GM19099 (cell line): ENCODE data around the gene GALNT14.

Source experiments
- POLR2A ChIP-seq: IDR thresholded peaks from 3 replicates; pipeline ENCODE4 v1.6.1; 2011; ENCODE audit warnings: low read depth; ENCODE audit not compliant: insufficient read length; ENCODE audit errors: extremely low read depth

Gene GALNT14

DNA sequence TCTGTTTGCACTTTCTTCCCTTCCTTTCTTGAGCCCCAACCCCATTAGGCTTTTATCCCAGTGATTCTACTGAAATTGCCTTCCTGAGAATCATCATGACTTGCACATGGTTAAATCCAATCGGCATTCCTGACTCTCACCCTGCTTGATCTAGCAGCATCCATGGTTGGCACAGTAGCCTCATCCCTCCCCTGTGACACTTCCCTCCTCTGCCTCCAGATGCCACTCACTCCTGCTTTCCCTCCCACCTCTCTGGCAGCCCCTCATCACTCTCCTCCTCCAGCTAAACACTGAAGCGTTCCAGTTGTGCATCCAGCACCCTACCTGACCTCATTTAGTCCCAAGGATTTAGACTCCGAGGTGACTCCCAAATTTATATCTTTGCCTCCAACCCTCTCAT, 114.7 kb downstream of the GALNT14 start:
- TF ChIP-seq POLR2A: no peak

DNA sequence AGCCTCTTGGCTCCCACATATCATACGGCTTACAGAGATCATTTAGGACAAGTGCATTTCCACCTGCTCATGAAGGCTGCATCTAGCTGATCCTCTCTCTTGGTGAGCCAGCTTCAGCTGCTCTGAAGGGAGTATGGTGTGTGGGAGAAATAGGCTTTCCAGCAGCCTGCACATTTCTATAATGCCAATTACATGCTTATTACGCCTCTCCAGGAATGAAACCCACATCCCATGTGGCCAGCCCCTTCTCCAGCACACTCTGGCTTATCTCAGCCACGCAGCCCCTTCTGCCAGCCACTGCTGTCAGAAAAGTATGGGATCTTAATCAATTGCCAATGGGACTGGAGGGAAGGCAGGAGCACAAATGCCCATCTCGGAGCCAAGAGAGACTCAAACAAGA, 117.5 kb downstream of the GALNT14 start:
- no peak for TF ChIP-seq POLR2A

DNA sequence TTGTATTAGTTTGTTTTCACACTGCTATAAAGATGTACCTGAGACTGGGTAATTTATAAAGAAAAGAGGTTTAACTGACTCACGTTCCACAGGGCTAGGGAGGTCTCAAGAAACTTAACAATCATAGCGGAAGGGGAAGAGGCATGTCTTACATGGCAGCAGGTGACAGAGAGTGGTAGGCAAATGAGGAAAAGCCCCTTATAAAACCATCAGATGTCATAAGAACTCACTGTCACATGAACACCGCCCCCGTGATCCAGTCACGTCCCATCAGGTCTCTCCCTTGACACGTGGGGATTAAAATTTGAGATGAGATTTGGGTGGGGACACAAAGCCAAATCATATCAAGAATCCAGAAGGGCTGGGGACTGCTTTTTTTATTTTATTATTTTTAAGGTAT, 120.0 kb downstream of the GALNT14 start:
- TF ChIP-seq POLR2A: no peak

DNA sequence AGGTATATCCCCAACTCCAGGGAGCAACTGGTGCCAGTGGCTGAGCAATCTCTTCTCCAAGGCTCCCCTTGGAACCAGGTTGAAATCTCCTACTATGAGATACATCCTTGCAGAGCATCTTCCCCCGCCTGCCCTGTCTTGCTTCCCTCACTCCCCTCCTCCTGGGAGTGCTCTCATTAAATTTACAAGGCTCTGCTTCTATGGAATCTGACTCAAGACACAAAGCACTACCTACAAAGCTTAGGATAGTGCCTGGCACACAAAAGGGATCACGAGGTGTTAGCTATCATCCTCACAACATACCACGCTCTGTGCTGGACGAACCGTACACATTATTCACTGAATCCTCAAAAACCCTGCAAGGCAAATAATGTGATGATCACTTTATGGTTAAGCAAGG, 121.6 kb downstream of the GALNT14 start:
- no peak for TF ChIP-seq POLR2A

DNA sequence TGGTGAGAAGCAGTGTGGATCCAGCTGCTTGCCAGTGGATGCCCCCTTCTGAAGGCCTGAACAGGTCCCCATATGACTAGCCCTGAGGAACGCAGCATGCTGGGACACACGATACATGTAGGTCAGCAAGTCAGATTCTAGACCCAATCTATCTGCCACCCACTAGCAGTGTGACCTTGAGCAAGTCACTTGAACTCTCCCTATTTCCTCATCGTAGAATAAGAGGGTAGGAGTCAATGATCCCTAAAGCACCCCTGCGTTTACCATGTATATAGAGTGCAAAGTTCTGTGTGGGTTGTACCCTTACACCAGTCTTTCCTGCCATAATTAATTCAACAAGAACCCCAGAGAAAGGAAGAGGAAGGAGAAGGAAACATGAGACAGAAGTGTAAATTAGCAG, 123.7 kb downstream of the GALNT14 start:
- TF ChIP-seq POLR2A: no peak

DNA sequence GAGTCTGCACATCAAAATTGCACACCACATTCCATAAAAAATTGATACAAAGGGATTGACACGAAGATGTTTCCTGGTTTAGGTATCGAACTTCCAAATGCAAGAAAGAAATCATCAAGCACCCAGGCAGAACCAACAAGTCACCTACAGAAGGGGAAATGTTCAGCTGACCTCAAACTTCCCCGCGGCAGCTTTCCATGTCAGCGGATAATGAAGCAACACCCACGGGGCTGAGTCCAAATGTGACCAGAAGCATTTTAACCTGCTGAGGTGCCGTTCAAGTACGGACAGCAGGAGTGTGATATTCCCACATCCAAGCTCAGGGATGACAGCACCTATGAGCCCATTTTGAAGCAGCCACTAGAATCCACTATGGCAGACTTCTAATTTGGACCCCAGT, 124.9 kb downstream of the GALNT14 start:
- no peak for TF ChIP-seq POLR2A

GRCh38 chr2:31012406-31012805, 125.8 kb downstream of the GALNT14 start:
- TF ChIP-seq POLR2A: no peak

DNA sequence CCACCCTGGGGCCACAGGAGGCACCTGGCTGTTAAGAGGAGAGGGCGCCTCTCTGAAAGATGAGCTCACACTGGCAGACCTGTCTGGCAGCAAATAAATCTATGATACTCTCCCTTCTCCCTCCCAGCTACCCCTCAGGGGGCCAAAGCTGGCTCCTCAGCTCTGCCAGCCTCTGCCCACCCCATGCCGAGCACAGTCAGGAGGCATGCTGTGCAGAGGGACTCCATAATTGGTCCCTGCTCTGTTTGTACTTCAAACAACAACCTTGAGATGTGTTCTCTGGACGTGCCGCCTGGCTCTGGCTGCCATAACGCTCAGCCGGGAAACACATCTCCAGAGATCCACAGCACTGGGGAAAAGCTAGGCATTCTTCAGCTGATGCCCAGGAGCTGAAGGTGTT, 126.7 kb downstream of the GALNT14 start:
- TF ChIP-seq POLR2A: no peak

DNA sequence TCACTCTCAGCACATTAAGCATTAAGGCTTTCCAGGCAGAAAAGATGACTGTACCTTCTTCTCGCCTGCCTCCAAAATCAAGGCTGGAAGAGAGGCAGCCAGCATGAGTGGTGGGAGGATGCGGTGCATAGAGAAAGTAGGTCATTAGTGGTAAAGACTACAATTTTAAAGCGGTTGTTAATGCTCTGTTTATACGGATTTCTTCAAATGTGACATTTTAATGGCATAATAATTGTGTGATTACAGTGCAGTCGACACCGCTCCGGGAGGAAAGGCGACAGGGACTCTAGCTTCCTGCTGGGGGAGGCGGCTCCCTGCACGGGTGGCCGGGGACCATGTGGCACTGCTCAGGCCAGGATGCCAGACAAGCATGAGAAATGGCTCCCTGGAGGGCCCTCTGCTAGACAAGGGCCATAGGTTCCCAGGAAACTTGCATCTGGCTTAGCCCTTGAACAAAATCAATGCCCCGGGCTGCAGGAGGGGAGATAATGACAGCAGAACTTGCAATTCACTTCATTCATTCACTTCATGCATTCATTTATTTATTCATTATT, 129.6 kb downstream of the GALNT14 start:
- no peak for TF ChIP-seq POLR2A

GRCh38 chr2:31004257-31004656, 134.0 kb downstream of the GALNT14 start:
- no peak for TF ChIP-seq POLR2A

DNA sequence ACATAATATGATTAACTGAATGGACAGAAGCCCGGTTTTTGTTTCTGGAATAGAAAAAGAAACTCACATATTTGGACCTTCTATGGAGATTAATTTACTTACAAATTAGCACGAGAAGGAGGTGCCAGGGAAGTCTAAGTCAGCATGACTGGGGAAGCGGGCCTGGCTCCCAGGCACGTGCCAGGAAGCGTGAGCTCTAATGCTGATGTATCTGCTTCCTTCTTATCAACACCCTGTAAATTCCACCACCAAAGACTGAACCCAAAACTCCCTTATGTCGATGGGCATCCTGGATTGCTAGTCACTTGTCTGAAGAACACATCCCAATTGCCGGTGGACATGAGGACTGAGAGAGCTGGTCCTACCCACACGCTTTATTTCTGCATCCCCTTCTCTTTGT, 134.5 kb downstream of the GALNT14 start:
- no peak for TF ChIP-seq POLR2A

- no peak for TF ChIP-seq POLR2A
These were observed 135.6 kb downstream of the GALNT14 start for GRCh38 chr2:31002537-31003150.

DNA sequence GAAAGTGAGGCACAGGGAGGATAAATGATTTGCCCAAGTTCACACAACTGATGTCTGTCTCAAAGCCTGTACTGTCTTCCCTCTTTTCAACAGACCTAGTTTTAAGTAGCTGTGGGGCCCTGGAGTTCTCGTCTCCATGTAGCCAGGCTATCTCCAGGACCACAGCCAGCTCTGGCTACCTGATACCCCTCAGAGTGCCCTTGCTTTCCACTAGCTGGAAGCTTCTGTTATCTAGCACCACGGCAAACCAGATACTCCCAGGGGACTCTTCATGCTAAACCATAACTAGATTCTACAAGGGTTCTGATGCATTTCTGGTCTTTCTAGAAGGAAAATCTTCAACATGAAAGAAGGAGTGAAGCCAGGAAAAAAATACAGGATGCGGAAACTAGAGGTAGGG, 137.3 kb downstream of the GALNT14 start:
- TF ChIP-seq POLR2A: no peak

GRCh38 chr2:30998672-30999071, 139.6 kb downstream of the GALNT14 start:
- no peak for TF ChIP-seq POLR2A

- no peak for TF ChIP-seq POLR2A
These were observed 140.3 kb downstream of the GALNT14 start for GRCh38 chr2:30997979-30998378.

- TF ChIP-seq POLR2A: no peak
These were observed 143.8 kb downstream of the GALNT14 start for GRCh38 chr2:30994227-30995056.
